NCI-H128 (cell line): ENCODE results near the gene ARHGAP15.

Source experiments
- DNase-seq: peaks from one replicate; lab custom pipeline; 2025; ENCODE audit not compliant: unreplicated experiment; lab: John Stamatoyannopoulos, UW

Gene ARHGAP15

DNA sequence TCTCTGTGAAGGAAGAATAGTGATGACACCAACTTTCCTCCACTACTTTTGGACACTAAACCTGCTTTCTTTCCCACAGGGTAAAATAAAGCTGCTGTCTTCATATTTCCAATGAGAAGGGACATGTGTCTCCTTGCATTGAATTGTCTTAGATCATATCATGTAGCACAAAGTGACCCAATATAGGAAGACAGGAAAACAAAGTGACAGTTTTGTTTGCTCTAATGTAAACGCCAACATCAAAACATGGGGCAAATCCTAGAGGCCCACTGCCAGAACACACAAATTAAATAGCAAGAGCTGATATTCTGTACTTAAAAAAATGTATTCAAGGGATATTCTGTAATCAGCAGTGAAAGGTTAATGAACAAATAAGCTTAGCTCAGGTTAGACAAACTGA is 36.1 kb downstream of the ARHGAP15 start:
- DNase-seq = no peak

GRCh38 chr2:143169105-143169504 is 39.9 kb downstream of the ARHGAP15 start:
- DNase-seq = no peak

DNA sequence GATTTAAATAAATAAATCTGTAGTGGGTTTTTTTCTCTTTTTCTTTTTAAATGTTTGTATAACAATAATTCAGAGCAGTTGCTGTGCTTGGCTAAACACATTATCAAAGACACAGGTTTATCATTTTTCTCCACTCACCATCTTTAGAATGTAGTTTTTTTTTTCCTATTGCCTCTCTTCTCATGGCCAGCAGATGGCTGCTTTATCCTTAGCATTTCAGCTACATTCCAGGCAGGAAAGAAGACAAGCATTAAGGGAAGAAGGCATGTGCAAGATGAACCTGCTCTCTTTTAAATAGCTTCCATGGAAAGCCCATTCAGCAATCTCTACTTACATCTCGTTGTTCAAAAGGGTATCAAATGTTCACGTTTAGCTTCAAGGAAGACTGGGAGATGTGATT is 42.6 kb downstream of the ARHGAP15 start:
- DNase-seq = no peak

- no peak for DNase-seq
These were observed 46.2 kb downstream of the ARHGAP15 start for GRCh38 chr2:143175438-143175837.

DNA sequence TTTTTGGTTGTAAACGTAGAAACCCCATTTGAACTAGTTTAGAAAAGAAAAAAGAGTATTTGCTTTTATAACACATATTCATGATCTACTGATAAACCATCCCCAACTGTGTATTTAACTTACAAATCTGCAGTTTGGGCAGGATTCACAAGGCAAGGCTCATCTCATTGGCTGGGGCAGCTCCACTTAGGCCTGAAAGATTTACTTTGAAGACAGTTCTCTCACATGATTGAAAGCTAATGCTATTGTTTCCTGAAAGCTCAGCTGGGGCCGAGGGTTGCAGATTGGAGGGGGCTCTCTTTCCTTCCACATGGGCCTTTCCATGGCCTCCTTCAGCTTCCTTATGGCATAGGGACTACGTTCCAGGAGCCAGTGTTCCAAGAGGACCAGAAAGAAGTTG is 47.4 kb downstream of the ARHGAP15 start:
- DNase-seq = no peak

- no peak for DNase-seq
These were observed 48.0 kb downstream of the ARHGAP15 start for GRCh38 chr2:143177096-143177786.

DNA sequence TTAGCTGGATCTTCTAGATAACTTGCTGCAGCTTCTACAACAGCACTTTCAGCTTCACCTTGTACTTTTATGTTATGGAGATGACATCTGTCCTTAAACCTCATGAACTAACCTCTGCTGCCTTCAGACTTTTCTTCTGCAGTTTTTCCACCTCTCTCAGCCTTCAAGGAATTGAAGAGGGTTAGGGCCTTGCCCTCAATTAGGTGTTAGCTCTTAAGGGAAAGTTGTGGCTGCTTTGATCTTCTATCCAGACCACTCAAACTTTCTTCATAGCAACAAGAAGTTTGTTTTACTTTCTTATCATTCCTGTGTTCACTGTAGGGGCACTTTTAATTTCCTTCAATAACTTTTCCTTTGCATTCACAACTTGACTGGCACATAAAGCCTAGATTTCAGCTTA is 52.3 kb downstream of the ARHGAP15 start:
- no peak for DNase-seq

GRCh38 chr2:143182649-143183048 is 53.4 kb downstream of the ARHGAP15 start:
- DNase-seq = no peak

DNA sequence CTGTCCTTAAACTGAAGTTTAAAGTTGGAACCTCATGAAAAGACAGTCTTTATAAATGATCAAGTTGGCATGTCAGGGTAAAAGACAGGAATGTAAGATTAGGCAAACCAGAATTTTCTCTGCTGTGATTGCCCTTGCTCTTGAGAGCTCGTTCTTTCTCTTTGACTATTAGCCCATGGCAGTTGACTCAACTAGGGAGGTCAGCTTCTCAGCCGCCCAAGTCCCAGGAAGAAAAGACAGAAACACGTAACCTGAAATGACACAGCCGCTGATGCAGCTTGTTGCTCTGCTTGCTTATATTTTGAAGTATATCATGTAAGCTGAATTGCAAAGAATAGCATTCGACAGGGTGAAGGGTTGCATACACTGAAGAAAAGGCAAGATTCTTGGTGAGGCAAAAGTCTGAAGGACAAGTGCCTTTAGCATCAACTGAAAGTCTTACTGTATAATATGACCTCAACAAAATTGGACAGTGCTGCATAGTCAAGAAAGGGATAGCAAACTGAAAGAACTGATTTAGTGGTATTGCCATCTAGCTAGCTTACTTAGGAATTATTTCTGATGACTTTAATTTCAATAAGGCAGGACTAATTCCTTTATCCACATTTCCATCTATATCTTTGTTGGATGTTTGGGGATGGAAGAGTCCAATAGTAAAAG is 54.7 kb downstream of the ARHGAP15 start:
- DNase-seq = no peak

DNA sequence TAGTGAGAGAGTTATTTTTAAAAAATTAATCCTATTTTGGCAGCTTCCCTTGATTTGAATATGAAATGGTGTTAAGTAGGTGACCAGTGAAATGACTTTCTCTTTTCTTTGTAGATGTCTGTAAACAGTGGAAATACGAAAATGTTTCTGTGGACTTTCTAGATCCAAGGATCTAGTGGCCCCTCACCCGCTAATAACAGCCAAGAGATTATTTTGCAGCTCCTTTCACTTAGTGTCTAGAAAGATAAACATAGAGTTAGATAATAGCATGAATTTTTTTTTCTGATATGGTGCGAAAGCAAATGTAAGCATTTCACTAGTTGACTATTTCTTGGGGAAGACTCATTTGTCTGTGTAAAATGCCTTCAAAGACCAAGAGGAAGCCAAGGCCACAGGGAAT is 57.7 kb downstream of the ARHGAP15 start:
- DNase-seq = no peak

GRCh38 chr2:143190431-143190830 is 61.2 kb downstream of the ARHGAP15 start:
- DNase-seq = no peak

DNA sequence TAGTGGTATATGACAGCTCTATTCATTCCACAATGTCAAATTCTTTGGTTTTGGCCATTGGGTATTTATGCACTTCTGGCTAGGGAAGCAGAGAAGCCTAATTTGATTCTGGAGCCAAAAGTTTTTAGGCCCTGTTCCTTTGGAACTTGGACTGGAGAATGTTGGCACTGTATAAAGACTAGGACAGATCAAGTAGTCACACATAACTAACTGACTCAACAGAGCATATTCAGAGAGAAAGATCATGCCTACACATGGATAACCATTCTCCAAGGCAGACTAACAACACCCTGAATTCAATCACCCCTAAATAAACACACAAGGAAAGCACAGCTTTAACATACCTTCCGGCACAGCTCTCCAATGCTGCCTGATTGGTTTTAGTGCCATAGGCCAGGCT is 62.9 kb downstream of the ARHGAP15 start:
- DNase-seq = no peak

- no peak for DNase-seq
These were observed 63.5 kb downstream of the ARHGAP15 start for GRCh38 chr2:143192716-143193115.

DNA sequence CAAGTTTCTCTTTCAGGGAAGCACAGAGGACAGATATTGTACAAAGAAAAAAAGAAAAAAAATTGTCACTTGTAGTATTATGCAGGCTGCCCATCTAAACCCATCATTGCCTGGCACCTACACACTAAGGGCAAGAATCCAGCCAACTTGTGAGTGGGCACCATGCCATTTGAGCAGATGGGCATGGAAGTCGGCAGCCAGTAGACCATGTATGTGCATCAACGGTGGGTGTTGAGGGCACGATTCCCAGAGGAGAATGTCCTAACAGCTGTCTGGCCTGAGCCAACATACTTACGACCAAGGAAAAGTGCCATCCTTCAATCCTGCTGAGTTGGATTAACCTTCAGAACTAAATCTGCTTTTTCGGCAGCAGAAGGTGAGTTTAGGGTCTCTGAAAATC is 63.9 kb downstream of the ARHGAP15 start:
- no peak for DNase-seq

DNA sequence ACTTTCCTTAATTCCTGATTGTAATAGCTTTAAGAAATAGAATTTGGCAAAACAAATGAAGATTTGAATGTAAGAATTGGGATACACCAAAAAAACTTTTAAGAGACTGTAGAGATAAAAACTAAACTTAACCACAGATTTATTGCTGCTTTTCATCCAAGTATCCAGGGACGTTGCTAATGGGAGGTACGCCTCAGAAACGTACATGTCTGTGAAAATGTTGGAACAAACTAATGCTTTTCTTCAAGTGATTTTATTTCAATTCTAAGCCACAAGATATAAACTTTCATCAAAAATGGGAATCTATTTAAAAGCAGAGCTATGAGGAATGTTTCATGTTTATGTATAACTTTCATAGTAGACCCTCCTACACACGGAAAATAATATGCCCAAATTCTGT is 66.3 kb downstream of the ARHGAP15 start:
- DNase-seq = no peak

DNA sequence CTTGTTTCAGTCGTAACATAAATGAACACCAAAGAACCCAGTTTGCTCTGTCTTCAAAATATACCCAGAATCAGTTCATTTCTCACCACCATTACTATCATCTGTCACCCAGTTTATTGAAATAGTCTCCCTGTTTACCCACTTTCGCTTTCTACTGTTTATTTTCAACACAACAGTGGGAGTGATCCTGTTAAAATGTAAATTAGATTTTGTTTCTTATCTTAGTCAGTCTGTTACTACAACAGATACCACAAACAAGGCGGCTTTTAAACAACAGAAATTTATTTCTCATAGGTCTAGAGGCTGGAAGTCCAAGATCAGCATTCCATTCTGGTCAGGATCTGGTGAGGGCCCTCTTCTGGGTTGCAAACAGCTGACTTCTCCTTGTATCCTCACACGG is 74.8 kb downstream of the ARHGAP15 start:
- no peak for DNase-seq

DNA sequence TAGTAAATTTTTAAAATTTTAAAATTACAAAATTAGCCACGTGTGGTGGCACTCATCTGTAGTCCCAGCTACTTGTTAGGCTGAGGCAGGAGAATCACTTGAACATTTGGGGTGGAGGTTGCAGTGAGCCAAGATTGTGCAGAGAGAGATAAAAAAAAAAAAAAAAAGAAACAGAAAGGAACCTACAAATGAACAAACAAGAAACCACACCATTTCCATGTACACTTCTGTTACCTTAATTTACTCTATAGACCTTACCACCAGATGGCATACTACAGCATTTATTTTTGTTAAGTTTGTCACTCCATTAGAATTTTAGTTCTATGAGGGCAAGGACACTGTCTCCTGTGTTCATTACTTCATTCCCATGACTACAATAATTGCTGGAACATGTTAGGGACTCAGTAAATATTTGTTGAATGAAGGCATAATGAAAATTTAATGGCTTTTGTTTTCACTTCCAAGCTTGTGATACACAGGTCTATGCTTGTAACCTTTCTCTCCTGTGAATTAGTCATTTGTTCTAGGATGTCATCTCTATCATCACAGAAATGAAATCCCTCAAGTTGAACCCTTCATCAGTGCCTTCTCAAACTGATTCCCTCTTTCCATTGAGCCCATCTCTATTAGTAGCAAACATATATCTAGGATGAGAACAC is 76.0 kb downstream of the ARHGAP15 start:
- no peak for DNase-seq

- no peak for DNase-seq
These were observed 80.6 kb downstream of the ARHGAP15 start for GRCh38 chr2:143209570-143210445.

GRCh38 chr2:143210446-143210819 is 81.2 kb downstream of the ARHGAP15 start:
- DNase-seq = no peak

- DNase-seq = no peak
These were observed 88.4 kb downstream of the ARHGAP15 start for GRCh38 chr2:143217512-143218115.

GRCh38 chr2:143218621-143219020 is 89.4 kb downstream of the ARHGAP15 start:
- no peak for DNase-seq
